ENCODE data around the gene TP53I11.

DNA sequence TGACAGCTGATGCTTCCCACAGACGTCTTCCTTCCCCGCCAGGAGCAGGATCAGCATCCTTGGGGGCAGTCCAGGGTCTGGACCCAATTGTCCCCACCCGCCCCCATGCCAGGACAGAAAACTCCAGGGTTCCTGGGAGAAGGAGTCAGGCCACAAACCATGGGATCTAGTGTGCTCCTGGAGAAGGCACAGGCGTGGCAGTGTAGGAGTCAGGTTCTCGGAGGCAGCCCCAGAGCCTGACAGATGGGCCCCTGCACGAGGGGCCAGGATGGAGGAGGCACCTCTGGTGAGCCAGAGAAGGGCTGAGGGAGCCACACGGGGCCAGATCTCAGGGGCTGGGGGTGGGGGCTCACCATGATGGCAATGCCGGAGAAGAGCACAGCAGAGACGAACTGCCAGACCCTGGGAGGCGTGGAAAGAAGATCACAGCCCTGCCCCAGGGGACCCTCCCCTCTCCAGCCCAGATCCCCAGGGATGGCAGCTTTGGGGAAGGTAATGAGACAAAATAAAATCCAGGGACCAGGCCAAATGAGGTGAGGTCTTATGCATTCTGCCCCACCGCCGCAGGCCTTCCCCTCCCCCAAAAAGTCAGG is 13.6 kb downstream of the TP53I11 start:
- TF ChIP-seq, protein P1, sequence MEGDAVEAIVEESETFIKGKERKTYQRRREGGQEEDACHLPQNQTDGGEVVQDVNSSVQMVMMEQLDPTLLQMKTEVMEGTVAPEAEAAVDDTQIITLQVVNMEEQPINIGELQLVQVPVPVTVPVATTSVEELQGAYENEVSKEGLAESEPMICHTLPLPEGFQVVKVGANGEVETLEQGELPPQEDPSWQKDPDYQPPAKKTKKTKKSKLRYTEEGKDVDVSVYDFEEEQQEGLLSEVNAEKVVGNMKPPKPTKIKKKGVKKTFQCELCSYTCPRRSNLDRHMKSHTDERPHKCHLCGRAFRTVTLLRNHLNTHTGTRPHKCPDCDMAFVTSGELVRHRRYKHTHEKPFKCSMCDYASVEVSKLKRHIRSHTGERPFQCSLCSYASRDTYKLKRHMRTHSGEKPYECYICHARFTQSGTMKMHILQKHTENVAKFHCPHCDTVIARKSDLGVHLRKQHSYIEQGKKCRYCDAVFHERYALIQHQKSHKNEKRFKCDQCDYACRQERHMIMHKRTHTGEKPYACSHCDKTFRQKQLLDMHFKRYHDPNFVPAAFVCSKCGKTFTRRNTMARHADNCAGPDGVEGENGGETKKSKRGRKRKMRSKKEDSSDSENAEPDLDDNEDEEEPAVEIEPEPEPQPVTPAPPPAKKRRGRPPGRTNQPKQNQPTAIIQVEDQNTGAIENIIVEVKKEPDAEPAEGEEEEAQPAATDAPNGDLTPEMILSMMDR (IDR thresholded peaks at IDR 0.05), result no peak
- no peak for TF ChIP-seq EZH2 (IDR thresholded peaks at IDR 0.05; ENCODE audit: borderline replicate concordance, insufficient read depth, low read depth, low read length, poor library complexity, severe bottlenecking)

Data from B cell (primary cell).